ENCODE data around the gene GHR.
"Not testable (repeated sequence)": the region's sequence is repeated elsewhere in the genome, so short reads cannot be mapped to it uniquely, and the experiment has no call there.

Gene GHR

GRCh38 chr5:42572313-42572712 is 149.1 kb downstream of the GHR start:
- DNase-seq: no peak

- no peak for DNase-seq
These were observed 150.1 kb downstream of the GHR start for GRCh38 chr5:42573386-42573785.

DNA sequence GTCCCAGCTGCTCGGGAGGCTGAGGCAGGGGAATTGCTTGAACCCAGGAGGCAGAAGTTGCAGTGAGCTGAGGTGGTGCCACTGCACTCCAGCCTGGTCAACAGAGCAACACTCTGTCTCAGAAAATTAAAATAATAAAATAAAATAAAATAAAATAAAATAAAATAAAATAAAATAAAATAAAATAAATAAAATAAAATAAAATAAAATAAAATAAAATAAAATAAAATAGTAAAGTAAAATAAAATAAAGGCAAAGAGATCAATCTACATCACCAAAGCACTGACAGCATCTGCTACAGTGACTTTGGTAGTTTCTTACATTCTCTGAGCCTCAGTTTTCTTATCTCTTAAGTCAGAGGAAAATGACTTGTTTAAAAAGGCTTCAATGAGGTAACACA is 152.7 kb downstream of the GHR start:
- not testable (repeated sequence) for DNase-seq

- DNase-seq: not testable (repeated sequence)
These were observed 155.7 kb downstream of the GHR start for GRCh38 chr5:42578901-42579300.

DNA sequence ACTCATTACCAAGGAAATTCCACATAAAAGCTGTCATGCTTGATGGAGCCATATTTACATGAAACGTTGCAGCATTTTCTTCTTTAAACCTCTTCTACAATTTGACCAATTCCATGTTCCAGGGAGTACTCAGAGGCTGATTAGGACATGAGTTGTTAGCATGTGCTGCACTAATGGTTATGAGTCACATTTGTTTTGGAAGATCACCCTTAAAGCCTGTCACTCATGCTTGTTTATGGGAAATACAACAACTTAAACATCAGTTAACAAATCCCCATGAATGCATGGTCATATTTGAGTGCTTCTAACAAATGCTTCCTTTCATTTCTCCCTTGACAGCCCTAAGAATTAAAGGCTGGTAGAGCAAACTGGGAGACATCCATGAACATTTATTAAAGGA is 156.1 kb downstream of the GHR start:
- no peak for DNase-seq

DNA sequence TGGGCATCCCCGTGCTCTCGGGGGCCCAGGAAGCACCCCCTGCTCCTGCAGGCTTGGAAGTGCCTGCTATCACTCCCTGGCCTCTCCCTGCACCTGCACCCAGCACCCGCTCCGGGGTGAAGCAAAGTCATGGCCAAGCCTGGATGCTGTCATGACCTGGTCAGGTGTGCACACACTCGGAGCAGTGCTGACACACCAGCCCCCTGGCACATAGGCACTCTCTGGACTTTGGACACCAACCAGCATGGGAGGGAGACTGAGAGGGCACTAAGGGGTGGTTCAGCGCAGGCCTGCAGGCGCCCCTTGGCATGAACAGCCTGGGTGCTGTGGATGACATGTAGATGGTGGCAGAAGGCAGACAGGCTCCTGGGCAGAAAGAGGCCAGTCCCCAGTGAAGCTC is 158.6 kb downstream of the GHR start:
- DNase-seq: no peak

- no peak for DNase-seq
These were observed 159.5 kb downstream of the GHR start for GRCh38 chr5:42582723-42583122.

DNA sequence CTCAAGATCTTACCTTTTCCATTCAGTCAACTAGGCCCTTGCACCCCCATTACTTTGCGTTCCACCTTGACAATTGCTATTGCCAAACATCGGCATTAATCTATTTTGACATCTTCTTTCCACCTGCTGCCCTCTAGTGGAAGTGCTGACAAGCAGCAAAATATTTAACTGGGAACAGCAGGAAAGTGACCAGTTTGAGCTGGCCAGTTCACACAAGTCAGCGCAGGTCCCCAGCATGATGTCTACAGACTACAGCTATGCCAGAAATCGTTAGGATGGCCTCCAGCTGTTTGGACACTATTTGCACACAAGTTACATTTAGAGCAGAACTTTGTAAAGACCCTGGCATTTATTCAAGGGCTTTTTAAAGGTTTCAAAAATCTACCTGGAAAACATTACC is 160.1 kb downstream of the GHR start:
- DNase-seq: no peak

DNA sequence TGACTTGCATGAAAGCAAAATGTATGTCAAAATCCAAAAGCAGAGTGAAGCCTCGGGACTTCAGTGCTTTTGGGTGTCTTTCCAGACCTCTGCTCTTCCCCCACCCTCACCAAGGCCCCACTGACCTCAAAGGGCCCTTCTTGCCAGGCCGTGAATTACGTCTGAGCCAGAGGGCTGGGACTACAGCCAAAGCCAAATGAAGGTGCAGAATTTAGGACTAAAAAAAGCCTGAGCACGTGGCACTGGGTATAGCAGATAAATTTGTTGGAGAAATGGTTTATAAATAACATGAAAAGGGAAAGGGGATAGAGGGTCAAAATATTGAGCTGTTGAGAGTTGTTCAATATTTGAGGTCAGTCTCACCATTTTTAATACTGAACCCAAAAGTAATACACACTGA is 163.4 kb downstream of the GHR start:
- DNase-seq: no peak

GRCh38 chr5:42587096-42587723 is 164.0 kb downstream of the GHR start:
- no peak for DNase-seq

- DNase-seq: no peak
These were observed 167.3 kb downstream of the GHR start for GRCh38 chr5:42590566-42590965.

DNA sequence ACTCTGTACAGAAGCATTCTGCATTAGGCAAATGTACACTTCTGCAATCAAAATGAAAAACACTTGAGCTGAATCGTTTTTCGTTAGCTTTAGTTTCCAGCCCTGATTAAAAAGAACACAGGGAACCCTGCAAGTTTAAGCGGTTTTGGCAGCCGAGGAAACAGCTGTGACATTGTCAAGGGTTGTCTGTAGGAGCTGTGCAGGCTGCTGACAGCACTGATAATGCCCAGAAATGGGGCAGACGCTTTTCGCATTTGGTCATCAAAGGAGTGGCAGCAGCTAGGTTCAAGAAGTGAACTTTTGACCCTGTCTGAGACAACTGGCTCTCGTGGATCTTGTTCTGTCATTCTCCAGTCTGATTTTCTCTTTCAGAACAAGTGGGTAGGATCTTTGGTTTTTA is 167.8 kb downstream of the GHR start:
- no peak for DNase-seq

DNA sequence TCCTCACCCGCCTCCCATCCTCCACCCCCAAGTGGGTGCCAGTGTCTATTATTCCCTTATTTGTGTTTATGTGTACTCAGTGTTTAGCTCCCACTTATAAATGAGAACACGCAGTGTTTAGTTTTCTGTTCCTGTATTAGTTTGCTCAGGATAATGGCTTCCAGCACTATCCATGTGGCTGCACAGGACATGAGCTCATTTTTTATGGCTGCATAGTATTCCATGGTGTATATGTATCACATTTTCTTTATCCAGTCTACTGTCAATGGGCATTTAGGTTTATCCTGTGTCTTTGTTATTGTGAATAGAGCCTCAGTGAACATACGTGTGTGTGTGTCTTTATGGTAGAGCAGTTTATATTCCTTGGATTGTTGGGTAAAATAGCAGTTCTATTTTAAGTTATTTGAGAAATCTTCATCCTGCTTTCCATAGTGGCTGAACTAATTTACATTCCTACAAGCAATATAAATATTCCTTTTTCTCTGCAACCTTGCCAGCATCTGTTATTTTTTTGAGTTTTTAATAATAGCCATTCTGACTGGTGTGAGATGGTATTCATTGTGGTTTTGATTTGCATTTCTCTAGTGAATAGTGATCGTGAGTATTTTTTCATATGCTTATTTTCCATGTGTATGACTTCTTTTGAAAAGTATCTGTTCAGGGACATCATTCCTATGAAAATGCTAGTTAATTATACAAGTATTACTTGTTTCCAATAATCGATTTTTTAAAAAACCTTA is 169.3 kb downstream of the GHR start:
- DNase-seq: no peak

DNA sequence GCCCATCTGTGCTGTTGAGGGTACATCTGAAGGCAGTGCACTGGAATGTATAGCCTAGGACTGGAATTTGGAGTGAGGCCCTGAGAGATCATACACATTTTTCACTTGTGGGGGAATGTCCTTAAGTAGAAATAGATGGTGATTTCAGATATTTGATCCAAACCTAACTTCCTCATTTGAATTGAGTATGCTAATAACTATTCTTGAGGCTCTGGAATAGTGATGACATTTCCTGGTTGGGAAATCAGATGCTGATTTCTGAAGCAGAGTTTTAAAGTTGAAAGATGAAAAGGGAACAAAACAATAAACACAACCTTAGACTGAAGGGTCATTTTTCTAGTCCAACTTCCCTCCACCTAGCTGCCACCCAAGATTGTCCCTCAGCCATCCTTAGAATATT is 170.4 kb downstream of the GHR start:
- DNase-seq: no peak

- no peak for DNase-seq
These were observed 172.4 kb downstream of the GHR start for GRCh38 chr5:42595597-42595996.

DNA sequence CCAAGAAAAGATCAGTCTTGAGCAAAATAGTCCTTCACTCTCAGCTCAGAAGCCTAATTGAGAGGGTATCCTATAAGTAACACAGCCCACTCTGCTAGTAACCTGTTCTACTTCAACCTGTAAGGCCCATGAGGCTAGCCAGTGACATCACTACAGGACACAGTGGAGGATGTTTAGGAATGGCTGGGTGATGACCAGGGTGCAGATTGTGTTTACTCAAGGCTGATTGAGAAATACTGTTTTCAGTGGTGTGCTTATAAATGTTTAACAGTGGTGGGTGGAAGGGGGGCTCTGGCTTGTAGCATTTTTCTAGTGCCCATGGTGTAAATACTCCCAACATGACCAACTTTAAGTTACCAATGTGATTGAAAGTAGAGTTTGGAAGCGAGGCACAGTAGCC is 173.6 kb downstream of the GHR start:
- DNase-seq: no peak

- no peak for DNase-seq
These were observed 174.2 kb downstream of the GHR start for GRCh38 chr5:42597318-42597937.

- no peak for DNase-seq
These were observed 175.1 kb downstream of the GHR start for GRCh38 chr5:42598311-42598710.

DNA sequence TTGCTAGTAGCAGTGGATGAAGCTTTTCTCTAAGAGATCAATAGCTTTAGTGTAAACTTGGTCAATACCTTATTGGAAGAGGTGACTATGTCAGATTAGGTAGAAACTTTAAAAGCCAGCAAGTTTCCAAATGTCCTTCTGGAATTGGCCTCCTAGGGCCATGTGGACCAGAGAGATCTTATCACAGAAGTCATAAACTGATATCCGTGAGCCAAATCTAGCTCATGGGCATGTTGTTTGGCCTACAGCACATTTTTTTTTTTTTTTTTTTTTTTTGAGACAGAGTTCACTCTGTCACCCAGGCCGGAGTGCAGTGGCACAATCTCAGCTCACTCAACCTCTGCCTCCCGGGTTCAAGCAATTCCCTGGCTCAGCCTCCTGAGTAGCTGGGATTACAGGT is 175.9 kb downstream of the GHR start:
- no peak for DNase-seq

DNA sequence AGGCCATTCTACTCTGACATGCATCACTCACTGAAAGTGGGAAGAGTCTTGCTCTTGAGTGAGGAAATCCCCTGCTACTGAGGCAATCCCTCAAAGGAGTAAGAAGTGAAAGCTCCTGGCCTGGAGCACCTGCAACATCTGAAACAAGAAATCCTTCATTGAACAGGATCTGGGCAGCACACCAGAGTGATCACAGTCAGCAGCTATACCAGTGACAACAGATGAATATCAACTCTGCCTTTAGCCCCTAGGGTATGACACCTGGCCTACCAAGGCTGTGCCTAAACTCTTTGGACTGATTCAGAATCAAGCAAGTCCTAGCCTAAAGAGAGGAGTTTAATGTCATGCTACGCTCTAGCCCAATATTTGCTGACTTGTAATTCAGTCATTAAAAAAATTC is 177.2 kb downstream of the GHR start:
- no peak for DNase-seq

- no peak for DNase-seq
These were observed 181.0 kb downstream of the GHR start for GRCh38 chr5:42604171-42604711.

DNA sequence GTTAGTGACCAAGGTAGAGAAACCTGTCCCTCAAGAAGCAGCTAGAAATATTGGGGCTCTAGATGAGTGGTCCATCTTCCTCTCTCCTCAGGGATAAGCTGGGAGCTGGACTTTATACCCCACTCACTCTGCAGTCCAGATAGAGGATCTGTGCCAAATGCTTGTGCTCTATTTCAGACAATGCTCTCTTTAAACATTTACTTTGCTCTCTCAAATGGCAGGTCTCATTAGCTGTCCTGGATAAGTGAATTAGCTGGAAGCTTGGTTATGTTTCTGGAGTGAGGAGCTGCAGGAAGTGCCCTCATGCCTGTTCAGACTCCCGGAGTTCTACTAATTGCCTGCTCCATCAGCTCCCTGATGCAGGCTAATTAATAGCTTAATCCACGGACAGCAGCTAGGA is 182.3 kb downstream of the GHR start:
- DNase-seq: no peak

GRCh38 chr5:42606464-42606869 is 183.2 kb downstream of the GHR start:
- no peak for DNase-seq

DNA sequence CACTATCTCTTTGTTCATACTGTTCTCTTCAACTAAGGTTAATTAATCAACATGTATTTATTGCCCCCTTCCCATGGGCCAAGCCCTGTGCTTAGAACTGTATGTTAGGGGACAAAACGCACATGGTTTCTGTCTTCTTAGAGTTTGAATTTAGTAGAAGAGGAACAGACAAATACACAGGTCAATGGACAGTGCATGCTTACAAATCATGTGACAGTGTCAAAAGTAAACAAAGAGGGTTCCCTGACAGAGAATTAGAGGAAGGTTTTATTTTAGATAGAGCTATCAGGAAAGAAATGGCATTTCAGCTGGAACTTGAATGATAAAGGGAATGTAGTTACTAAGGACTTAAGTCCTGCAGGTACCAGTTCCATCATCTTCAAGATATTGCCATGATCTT is 188.2 kb downstream of the GHR start:
- no peak for DNase-seq
